Smooth muscle cell (in vitro differentiated cells): ENCODE data around the gene SDK2. TPM values are rescaled to one million over a fixed set of nuclear protein-coding genes. Genes with fewer than 3 reads are reported as not detected.

Experiments
- DNase-seq: peaks from one replicate; lab custom pipeline; 2025; ENCODE audit not compliant: unreplicated experiment; lab: John Stamatoyannopoulos, UW
- H2AFZ ChIP-seq: fragments of 200-600 bp; sonication (generic); 2 replicates; pipeline ENCODE4 v1.6.0; 2016; ENCODE audit warnings: antibody characterized with exemption, low read depth, mild to moderate bottlenecking
- H3F3A ChIP-seq: fragments of 200-600 bp; sonication (generic); 2 replicates; pipeline ENCODE4 v1.6.0; 2017; ENCODE audit warnings: antibody characterized with exemption, low read depth
- H3K27ac ChIP-seq: fragments of 200-600 bp; sonication (generic); 2 replicates; pipeline ENCODE4 v1.5.1; 2016; ENCODE audit warnings: low read depth, mild to moderate bottlenecking
- H3K27me3 ChIP-seq: fragments of 200-600 bp; sonication (generic); 2 replicates; pipeline ENCODE4 v1.6.1; 2016; ENCODE audit warnings: low read depth, mild to moderate bottlenecking
- H3K36me3 ChIP-seq: fragments of 200-600 bp; sonication (generic); 2 replicates; pipeline ENCODE4 v1.5.1; 2016; ENCODE audit warnings: low read depth
- H3K4me1 ChIP-seq: fragments of 200-600 bp; sonication (generic); 2 replicates; pipeline ENCODE4 v1.5.1; 2016; ENCODE audit warnings: low read depth
- H3K4me2 ChIP-seq: fragments of 200-600 bp; sonication (generic); 2 replicates; pipeline ENCODE4 v1.6.0; 2016; ENCODE audit warnings: mild to moderate bottlenecking
- H3K4me3 ChIP-seq: fragments of 200-600 bp; sonication (generic); 2 replicates; pipeline ENCODE4 v1.5.1; 2016; ENCODE audit warnings: mild to moderate bottlenecking
- H3K79me2 ChIP-seq: fragments of 200-600 bp; sonication (generic); 2 replicates; pipeline ENCODE4 v1.6.0; 2016; ENCODE audit warnings: low read depth, mild to moderate bottlenecking
- H3K9ac ChIP-seq: fragments of 200-600 bp; sonication (generic); 2 replicates; pipeline ENCODE4 v1.6.0; 2016; ENCODE audit warnings: low read depth
- H3K9me3 ChIP-seq: fragments of 200-600 bp; sonication (generic); replicated peaks from 2 replicates; pipeline ENCODE4 v1.5.1; 2016; ENCODE audit warnings: low read depth
- H4K20me1 ChIP-seq: fragments of 200-600 bp; sonication (generic); 2 replicates; pipeline ENCODE4 v1.6.0; 2016; ENCODE audit warnings: low read depth
- WGBS: methylation state at CpG from one replicate; pipeline ENCODE4 v1.1.7; 2016; ENCODE audit warnings: low lambda C conversion rate; 5-methylcytosine and 5-hydroxymethylcytosine counted together
- polyA plus RNA-seq: library from polyadenylated mRNA; unstranded; fragments of >200 nt; fragmentation: Nextera tagmentation; extraction: Ambion mirVana; gene quantifications from 2 replicates; pipeline ENCODE4 v1.2.1, GENCODE V29; 2016
- total RNA-seq: library from RNA; depleted of rRNA; stranded (reverse); fragments of >200 nt; gene quantifications from 2 replicates; pipeline ENCODE4 v1.2.3, GENCODE V29; 2014
- TF ChIP-seq, protein P1 (sequence below): fragments of 200-600 bp; sonication (generic); IDR thresholded peaks from 2 replicates; pipeline ENCODE4 v1.5.1; 2017; ENCODE audit warnings: borderline replicate concordance, mild to moderate bottlenecking, antibody characterized with exemption; ENCODE audit not compliant: insufficient read depth, poor library complexity, severe bottlenecking

The SDK2 gene
- total and polyA plus RNA-seq, 2 experiments from 2014 or later, result 4.6 to 6.5 TPM

DNA sequence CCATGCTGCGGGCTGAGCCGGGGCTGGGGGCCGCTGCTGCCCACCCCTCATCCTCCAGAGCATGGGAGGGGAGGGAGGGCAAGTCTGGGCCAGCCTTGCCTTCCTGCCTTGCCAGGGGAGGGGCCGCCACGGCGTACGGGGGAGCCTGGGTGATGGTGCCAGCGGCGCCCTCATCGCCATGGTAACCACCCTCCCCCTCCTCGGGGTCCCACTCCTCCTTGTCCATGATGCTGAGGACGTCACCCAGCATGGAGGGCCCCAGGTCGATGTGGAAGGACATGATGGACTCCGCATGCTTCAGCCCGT is 358.7 kb downstream of the SDK2 start:
- Histone ChIP-seq H3F3A (no peaks in the 10 kb centered on the region), H4K20me1 (peaks cover 81% of the 10 kb centered on the region), H3K4me3 (no peak overlapping the region), H3K9me3 (no peaks in the 10 kb centered on the region), H3K4me2 (no peak overlapping the region), H3K27ac (no peak overlapping the region), H3K27me3 (no peaks in the 10 kb centered on the region), H3K36me3 (no peaks in the 10 kb centered on the region), H3K79me2 (peaks cover 28% of the 10 kb centered on the region), H3K4me1 (peaks cover 10% of the 10 kb centered on the region), H3K9ac (no peak overlapping the region), H2AFZ (no peak overlapping the region)
- 96% methylated on average over 15 of the region's 15 CpGs for WGBS
- DNase-seq, result no peak
- TF ChIP-seq, protein P1, sequence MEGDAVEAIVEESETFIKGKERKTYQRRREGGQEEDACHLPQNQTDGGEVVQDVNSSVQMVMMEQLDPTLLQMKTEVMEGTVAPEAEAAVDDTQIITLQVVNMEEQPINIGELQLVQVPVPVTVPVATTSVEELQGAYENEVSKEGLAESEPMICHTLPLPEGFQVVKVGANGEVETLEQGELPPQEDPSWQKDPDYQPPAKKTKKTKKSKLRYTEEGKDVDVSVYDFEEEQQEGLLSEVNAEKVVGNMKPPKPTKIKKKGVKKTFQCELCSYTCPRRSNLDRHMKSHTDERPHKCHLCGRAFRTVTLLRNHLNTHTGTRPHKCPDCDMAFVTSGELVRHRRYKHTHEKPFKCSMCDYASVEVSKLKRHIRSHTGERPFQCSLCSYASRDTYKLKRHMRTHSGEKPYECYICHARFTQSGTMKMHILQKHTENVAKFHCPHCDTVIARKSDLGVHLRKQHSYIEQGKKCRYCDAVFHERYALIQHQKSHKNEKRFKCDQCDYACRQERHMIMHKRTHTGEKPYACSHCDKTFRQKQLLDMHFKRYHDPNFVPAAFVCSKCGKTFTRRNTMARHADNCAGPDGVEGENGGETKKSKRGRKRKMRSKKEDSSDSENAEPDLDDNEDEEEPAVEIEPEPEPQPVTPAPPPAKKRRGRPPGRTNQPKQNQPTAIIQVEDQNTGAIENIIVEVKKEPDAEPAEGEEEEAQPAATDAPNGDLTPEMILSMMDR, result no peak

GRCh38 chr17:73284906-73285602 is 359.2 kb downstream of the SDK2 start:
- Histone ChIP-seq H2AFZ (no peak overlapping the region), H3F3A (no peaks in the 10 kb centered on the region), H3K4me1 (peaks cover 10% of the 10 kb centered on the region), H3K9ac (no peak overlapping the region), H3K27ac (no peak overlapping the region), H4K20me1 (peaks cover 76% of the 10 kb centered on the region), H3K9me3 (no peaks in the 10 kb centered on the region), H3K27me3 (no peaks in the 10 kb centered on the region), H3K4me2 (no peak overlapping the region), H3K79me2 (peaks cover 23% of the 10 kb centered on the region), H3K4me3 (no peak overlapping the region), H3K36me3 (no peaks in the 10 kb centered on the region)
- 93% methylated on average over 20 of the region's 20 CpGs for WGBS
- TF ChIP-seq, protein P1, result no peak
- no peak for DNase-seq
